Midbrain (tissue), 1 donor: ENCODE data around the gene OPRL1.
A peak's percentile ranks its signal among the peaks of the same experiment; 100 is the strongest.

ENCODE experiments used
- DNase-seq: peaks from one replicate; lab custom pipeline; 2025; lab: John Stamatoyannopoulos, UW

Gene OPRL1

DNA sequence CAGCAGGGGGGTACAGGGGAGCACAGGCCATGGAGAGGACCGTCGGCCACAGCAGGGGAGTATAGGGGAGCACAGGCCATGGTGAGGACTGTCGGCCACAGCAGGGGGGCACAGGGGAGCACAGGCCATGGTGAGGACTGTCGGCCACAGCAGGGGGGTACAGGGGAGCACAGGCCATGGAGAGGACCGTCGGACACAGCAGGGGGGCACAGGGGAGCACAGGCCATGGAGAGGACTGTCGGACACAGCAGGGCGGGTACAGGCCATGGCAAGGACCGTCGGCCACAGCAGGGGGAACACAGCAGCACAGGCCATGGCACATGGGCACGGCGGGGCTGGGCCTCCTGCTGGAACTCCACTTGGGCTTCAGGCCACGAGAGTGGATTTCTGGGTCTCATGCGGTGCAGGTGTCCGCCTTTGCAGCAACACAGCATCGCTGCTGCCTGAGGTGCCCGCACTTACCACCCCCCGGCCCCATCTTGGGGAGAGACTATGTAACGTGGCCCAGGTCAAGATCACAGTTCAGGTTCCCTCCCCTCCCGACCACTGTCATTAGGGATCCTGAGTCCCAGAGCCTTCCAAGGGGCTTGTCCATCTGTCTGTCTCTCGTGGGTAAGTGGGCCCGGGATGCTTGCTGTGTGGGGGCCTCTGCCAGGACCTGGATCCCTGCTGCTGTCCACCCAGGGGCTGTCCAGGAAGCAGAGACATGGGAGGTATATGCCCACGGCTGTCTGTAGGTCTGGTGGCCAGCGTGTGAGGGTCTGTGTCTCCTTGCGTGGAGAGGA is 25.0 kb downstream of the OPRL1 start:
- DNase-seq: no peak

DNA sequence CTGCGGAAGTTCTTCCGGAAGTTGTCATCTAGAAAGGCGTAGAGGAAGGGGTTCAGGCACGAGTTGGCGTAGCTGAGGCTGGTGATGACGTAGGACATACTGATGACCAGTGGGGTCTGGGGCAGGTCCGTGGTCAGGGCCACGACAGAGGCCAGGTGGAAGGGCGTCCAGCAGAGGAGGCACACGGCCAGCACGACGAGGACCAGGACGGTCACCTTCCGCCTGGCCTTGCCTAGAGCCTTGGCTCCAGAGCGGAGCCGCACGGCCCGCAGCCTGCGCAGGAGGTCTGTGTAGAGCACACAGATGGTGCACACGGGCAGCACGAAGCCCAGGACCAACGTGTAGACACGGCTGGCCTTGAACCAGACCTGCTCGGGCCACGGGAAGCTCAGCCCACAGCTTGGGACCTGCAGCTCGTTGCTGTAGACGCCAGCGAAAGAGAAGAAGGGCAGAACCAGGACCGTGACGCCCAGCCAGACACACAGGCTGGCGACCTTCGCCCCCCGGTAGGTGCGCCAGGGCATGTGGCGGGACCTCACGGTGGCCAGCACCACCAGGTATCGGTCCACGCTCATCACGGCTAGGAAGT is 26.1 kb downstream of the OPRL1 start:
- DNase-seq: no peak

DNA sequence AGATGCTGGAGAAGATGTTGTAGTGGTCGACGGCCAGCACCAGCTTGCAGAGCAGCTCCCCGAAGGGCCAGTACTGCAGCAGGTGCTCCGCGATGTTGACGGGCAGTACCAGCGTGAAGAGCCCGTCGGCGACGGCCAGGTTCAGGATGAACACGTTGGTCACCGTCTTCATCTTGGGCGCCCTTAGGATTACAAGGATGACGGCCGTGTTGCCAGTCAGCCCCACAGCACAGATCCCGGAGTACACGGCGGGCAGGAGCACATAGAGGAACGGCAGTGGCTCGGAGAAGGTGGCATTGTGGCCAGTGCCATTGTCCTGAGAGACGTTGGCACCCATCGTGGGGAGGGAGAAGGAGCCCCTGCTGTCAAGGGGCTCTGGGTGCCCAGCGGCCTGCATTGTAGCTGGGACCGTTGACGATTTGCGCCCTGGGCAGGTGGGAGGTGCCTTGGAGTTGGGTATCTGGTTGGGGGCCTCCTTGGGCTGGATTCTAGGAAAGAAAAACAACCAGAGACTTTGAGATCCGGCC is 26.6 kb downstream of the OPRL1 start:
- DNase-seq: no peak

DNA sequence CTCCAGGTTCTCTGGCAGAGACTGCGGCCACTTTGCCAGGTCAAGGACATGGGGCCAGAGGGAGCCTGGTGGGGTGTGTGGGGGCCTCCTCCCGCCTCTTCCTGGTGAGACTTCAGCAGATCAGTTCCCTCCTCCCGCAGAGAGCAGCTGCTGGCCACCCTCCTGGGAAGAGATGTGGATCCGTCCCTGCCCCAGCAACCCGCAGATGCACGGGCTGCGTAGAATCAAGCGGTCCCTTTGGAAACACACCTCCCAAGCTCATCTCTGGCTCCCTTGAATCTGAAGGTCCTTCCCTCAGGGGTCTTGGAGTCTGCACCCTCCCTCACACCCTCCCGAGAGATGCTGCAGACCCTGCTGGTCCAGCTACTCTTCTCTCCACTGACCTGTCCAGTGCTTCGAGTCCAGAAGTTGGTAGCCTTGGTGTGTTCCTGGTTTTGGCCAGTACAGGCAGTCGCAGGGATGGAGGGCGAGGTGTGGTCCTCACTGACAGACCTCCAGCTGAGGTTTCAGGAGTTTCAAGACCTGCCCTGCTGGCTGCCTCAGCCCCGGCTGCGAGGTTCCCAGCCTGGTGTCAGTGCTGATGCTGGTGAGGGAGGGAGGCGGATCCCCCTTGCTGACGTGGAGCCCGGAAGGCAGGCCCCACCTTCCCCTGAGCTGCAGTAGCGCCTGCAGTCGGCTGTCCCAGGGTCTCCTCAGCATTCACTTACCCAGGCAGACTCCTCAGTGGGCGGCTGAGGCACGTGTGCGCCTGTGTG is 27.3 kb downstream of the OPRL1 start, which contains the start of gene NPBWR2:
TSS of gene NPBWR2 (minus strand) at position 585 of the 755 bp plus-strand sequence. CDS start 734 bp downstream, outside the sequence.
- no peak for DNase-seq

DNA sequence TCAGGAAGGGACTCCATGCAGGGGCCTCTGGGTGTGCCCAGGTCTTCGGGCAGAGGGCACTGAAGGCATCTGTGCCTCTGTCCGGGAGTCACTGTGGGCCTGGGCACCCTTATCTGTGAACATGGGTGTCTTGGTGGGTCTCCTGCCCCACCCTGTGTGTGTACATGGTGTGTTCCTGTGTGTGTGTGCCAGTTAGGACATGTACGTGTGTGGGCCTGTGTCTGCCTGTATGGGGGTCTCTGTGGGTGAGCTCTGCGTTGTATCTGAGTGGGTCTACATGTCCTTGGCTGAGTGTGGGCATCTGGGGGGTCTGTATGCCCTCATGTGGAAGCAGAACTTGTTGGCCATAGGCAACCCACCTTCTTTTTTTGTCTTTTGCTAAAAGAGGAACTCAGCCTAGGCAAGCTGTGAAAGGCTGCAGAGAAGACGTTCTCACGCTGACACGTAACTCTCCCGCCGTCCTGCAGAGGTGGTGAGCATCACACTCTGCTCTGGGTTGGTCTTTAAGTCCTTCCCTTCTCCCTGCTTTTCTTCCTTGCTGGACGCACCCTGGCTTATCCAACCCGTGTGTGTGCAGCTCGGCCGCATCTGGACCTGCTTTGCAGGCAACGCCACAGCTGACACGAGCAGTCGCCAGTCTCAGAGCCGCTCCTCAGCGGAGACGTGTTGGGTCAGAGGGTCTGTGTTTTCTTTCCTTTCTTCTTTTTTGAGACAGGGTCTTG is 28.0 kb downstream of the OPRL1 start:
- DNase-seq: no peak

DNA sequence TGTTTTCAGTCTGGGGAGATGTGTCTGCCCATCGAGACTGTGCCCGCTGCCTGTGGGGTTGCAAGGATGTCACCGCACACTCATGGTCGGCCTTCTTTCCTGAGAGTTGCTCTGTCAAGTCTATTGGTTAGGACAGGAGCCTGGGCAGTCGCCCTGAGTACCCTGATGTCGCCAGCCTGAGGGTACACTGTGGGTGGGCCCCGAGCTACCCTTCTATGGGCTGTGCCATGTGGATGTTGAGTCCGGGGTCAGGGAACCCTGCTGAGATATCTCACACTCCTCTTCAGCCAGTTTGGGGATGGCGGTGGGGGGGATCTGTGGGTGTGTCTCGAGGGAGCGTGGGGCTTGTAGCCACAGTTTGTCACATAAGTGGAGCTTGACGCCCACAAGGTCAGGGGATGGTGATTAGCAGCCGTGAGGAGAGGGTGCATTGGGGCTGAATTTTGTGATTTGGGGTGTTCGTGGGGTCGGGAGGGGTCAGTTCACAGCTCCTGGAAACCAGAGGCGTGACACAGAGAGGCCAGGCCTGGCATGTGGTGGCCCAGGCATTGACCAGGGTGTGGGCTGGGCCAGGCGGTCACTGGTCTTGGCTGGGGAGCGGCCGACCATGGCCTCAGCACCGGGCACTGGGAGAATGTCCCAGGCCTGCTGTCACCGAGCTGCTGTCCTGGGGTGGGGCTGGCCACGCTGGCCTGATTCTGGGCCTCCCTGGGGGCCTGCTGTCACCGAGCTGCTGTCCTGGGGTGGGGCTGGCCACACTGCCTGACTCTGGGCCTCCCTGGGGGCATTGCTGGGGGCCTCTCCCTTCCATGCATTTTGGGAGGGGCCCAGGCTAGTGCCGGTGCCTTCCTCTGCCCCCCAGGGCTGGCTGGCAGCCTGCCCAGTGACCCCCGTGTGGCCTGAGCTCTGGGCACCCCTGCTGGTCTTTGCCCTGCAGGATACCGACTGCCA is 29.1 kb downstream of the OPRL1 start:
- DNase-seq: no peak

DNA sequence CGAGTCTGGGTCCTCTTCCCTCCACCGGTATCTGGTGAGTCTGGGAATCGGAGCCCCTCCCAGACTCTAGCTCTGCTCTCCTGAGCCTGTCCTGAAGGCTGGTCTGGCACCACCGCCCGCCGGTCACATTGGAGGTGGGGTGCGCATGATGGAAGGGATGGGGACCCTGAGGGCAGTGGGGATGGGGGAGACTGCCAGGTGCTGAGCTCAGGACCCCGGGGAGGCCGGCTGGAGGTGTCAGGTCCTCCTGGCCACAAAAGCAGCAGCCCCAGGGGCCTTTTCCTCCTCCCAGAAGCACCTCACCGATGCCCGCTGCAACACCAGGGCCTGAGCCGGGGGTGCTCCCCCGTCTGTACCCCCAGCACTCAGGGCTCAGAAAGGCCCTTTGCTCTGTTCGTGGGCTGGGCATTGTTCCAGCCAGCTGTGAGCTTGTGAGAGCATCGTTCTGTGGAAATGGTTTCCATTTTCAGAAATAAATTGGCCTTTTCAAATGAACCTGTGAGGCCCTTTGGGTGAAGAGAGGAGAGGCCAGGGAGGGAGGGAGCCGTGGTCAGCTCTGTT is 30.0 kb downstream of the OPRL1 start:
- DNase-seq: no peak

DNA sequence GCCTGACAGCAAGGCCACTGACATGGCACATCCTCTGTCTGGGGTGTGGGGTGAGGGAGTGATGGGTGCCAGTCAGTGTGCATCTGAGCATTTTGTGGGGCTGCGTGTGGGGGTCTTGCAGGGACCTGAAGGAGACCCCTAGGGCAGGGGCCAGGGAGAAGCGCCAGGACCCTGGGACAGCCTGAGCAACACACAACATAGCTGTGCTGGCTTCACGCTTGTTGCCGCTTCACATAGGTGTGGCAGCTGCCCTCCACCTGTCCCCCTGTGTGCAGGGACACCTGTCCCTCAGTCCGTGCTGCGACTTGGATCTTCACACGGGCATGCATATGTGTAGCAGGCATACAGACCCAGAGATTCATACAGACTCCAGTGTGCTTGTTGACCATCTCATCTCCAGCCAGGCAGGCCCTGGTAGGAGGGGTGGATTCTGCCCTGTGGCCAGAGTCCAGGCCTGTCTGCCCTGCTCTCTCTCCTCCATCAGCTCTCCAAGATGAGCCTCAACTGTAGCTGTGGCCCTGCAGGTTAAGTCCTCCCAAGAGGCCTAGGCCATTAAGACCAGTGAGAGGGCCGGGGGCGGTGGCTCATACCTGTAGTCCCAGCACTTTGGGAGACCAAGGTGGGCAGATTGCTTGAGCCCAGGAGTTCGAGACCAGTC is 30.7 kb downstream of the OPRL1 start:
- no peak for DNase-seq

DNA sequence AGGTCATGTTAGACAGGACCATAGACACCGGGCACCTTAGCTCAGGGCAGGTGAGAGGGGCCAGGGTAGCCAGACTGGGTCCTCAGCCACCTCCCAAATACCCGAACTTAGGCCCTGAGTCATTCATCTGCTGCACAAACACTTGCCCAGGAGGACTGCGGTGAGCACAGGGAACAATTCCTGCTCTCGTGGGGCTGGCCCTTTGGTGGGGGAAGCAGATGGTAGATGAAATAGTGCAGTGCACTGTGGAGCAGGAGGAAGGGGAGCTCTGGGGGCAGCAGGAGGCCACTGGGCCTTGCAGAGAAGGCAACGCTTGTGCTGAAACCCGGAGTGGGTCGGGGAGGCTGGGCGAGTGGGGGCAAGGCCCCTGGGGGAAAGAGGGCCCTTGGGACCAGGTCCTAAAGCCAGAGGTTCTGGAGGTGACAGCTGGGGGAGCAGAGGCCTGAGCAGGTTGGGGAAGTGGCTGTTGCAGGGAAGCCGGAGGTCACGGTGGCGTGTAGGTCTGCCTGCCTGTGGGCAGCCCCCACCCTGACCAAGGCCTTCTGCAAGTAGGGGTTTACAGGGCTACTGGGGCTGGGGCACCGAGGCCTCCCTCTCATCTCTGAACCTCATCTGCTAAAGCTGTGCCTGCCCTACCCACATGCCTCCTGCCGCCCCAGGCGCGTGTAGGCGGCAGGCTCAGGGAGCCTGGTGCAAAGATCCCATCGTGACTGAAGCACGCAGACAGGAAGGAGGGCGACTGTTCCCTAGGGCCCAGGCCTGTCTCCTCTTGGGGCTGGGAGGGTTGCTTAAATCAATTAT is 32.2 kb downstream of the OPRL1 start:
- no peak for DNase-seq

DNA sequence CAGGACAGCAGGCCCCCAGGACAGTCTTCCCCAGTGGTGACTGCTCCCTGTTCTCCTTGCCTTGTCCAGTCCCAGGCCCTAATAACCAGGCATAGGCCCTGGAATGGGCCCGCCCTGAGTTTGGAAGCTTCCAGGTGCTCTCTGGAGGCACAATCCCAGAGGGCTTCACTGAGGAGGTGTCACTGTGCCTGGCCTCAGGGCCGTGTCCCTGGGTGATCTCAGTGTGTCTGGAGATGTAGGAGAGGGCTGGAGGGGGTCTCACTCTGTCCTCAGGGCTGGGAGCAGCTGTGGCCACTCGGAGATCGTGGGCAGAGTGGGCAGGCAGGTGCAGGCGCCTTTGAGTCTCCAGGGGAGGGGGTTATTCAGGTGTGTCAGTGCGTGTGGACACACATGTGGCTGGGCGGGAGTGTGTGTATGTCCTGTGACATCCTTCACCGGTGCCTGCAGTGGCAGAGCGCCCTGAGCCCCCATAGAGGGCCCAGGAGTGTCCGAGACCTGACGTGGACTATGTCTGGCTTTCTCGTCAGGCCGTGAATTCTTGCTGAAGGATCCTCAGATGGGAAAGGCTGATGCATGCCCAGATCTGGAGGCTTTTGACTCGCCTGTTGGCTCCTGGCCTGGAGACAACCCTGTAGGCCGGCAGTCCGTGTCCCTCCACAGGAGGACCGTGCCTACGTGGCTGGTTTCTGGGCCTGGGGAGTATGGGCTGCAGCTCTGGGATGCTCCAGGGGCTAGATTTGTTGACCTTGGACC is 33.0 kb downstream of the OPRL1 start:
- no peak for DNase-seq

DNA sequence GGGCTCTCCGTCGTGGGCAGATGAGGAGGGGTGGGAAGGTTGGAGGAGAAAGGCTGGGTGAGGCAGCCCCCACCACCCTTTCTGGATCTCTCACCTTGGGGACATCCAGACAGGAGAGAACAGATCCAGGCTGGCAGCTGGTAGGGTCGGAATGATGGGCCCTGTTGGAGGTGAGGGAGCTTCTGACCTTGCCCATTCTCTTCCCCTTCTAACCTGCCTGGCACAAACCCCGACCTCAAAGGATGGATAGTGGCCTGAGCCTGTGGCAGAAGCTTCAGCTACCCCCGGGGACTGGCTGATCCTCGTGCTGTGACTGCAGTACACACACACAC is 33.5 kb downstream of the OPRL1 start:
- no peak for DNase-seq

DNA sequence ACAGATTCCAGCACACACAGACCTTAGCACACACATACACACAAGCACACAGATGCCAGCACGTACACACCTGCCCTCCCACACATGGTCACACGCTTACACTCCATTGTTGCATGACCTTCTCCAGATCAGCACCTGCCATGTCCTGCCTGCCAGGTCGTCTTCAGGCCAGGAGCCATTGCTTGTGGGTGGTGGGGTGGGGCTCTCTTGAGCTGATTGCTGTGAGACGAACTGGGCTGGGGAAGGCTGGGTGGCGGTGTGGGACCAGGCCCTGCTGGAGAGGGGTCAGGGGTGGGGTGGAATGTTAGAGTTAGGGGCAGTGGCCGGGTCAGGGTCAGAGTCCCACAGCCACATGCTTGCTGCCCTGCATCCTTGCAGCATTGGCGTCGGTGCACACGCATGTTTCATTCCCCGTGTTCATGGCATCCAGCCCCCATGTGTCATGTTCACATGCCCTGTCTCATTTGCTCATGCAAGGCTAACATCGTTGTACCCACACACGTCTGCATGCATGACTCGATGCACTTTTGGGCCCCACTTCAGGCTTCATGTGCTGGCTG is 34.0 kb downstream of the OPRL1 start:
- DNase-seq: no peak

DNA sequence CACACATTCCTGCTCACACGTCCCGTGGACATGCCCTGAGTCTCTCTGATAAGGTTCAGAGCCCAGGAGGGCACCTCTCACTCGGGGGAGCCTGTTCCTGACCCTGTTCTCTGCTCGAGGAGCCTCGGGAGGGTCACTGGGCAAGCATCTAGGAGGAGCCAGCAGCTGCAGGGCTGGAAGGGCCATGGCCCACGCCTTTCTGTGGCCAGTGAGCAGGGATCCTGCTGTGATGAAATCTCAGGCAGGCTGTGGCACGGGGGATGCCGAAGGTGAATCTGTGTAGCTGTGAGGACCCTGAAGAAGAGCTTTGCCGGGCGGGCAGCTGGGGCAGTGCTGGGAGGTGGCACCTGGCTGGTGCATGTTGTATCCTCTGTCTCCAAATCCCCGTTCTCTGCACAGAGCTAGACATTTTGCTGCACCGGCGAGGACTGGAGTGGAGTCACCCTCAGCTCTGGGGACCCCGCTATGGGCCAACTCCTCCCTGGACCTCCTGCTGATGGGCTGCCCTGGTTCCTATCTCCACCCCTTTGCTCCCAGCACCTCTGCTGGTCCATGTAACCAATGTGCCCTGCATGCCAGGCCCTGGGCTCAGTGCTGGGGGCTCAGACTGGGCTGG is 34.6 kb downstream of the OPRL1 start:
- DNase-seq: no peak

DNA sequence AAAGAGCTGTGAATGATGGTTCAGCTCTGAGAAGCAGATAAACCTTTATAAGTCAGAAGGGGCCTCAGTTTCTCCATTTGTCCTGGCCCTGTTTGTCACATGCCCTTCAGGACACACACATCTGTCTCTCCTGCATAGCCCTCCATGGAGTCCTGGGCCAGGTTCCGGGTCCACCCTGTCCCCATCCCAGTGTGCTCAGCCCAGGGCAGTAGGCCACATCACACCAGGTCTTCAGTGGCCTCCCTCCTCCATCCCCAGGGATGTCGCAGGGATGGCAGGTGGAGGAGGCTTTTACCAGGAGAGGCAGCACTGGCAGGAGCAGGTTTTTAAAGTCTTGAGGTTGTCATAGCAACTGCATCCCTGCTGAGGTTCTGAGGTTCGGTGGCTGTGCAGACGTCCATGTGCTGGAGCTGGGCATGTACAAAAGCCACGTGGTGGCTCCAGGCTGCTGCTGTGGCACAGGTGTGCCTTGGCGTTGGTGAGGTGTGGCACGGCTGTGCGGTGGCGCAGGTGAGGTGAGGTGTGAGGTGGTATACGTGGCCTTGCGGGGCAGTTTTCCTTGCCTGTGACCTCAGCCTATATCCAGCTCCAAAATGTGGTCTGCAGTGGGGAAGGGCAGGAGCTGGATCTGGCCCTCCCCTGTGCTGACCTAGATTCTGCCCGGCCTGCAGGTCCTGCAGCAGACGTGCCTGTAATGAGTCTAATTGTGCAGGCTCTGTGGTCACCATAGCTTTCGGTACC is 35.5 kb downstream of the OPRL1 start:
- peak; percentile 20 for DNase-seq

DNA sequence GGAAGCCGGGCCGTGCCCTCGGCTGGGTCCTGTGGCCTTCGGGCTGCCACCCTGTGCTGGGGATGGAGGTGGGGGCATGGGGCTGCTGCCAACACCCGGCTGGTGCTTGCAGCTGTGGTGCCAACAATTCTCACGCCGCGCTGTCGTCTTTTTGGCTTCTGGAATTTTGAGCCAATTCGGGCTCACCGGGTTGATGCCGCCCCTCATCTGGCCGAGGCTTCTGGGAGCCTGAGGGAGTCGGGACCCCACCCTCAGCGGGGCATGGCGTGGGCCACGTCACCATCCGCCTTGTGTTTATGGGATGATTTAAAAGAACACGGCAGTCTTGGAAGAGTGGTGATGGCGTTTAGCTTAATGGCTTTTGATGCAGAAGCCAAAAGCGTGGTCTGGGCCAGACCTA is 36.1 kb downstream of the OPRL1 start:
- DNase-seq: no peak

DNA sequence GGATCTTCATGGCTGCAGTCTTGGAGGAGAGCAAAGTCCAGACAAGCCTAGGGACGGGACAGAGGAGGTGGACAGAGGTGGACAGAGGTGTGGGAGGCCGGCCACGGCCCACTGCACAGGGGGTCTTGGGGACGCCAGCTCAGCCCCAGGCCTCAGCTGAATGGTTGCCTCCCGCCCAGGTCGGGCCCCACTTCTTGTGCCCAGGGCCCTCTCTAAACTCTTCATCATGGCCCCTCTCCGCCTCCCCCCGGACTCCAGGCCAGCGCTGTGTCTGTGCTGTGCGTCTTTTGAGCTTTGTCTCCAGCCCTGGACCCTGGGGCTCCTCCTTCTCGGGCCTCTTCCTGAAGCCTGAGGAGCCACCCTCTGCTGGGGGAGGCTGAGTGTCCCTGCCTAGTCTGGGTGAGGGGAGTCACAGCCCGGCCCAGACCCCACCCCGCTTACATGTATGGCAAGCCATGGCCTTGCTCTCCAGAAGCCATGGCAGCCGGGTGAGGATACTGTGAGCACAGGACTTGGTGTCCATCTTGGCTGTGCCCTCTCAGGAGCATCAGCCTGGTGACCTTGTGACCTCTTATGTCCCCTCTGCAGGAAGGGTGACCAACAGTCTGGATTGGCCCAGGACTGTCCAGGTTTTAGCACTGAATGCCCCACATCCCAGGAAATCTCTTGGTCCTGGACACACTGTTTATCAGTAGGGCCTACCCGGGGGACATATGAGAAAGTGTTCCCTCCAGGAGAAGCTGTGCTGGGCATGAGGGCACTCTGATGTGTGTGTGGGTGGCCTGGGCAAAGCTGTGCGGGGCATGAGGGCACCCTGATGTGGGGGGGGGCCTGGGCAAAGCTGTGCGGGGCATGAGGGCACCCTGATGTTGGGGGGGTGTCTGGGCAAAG is 36.9 kb downstream of the OPRL1 start:
- no peak for DNase-seq
